ENCODE measurements around the gene UBE2R2. TPM values are rescaled to one million over a fixed set of nuclear protein-coding genes. Genes with fewer than 3 reads are reported as not detected.

UBE2R2 gene
- total and polyA plus RNA-seq, 2 donors (not counting 3 experiments of a cell fraction or from before 2014, with no cell fraction given): 23.9 to 54.3 TPM

DNA sequence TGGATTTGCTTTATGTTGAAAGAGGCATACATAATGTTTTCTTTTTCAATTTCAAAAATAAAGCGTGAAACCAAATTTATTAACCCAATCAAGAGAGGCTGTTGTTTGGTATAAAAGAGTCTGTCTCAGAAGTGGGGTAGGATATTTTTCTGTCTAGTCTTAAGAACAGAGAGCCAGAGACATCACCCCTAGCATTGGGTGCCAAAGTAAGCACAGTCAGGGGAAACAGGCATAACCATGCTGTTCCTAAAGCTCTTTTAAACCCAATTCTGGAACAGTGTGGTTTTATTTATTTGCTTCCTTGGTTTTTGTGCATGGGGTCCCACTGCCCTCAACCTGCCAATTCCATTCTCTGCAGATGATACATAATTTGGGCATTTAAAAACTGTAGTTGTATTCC is 88.2 kb downstream of the UBE2R2 start:
- Histone ChIP-seq H3K9ac (replicated peaks; ENCODE audit: extremely low read depth, insufficient read depth, low read length) (no peak overlapping the region), H3K27ac (ENCODE audit: insufficient read depth, low read depth, low read length) (no peak overlapping the region), H3K27me3 (ENCODE audit: control insufficient read depth in 2 of 2, insufficient read depth in 2 of 2, low read length in 2 of 2) (no peaks in the 10 kb centered on the region), H3K4me2 (ENCODE audit: insufficient read depth, low read length) (no peak overlapping the region), H3K36me3 (ENCODE audit: control insufficient read depth in 2 of 2, extremely low read depth in 1 of 2, insufficient read depth in 2 of 2, low read length in 2 of 2) (peaks cover 3 to 9% of the 10 kb centered on the region in 2 experiments), H2AFZ (ENCODE audit: low read depth, low read length) (no peak overlapping the region), H3K79me2 (ENCODE audit: control insufficient read depth, insufficient read depth, low read length) (peaks cover 75% of the 10 kb centered on the region), H3K9me1 (replicated peaks; ENCODE audit: control insufficient read depth, extremely low read depth, insufficient read depth, low read length) (no peaks in the 10 kb centered on the region), H3K4me1 (ENCODE audit: control insufficient read depth, extremely low read depth, insufficient read depth, low read length) (no peaks in the 10 kb centered on the region), H3K4me3 (replicated peaks in 1 of 3; ENCODE audit: insufficient read depth in 1 of 3, low read depth in 1 of 3, low read length in 3 of 3) (no peak overlapping the region), H4K20me1 (replicated peaks; ENCODE audit: control insufficient read depth, extremely low read depth, insufficient read depth, low read length) (peaks cover 10% of the 10 kb centered on the region), H3K9me3 (replicated peaks; ENCODE audit: control insufficient read depth, insufficient read depth, low read length) (no peaks in the 10 kb centered on the region)
- dilution Hi-C loops (cut with MboI; ENCODE audit: extremely low pct_ligation_motif_present, low sequenced_read_pairs): no loop called here
- DNase-seq (ENCODE audit: low read depth, low spot score) (no peak), FAIRE-seq (no peak)
- CTCF ChIA-PET: interaction anchor here (0.6 to 3.1 kb wide), 4 partner anchors 10 to 91 kb away, joined by 3 to 16 read pairs (median 3); no protein-coding TSS in a partner anchor
- TF ChIP-seq POLR2A (IDR thresholded peaks at IDR 0.05; ENCODE audit: low read depth, low read length) (no peak), MYC (IDR thresholded peaks at IDR 0.05; ENCODE audit: low read depth, low read length) (no peak), FOS (IDR thresholded peaks at IDR 0.05; ENCODE audit: borderline replicate concordance, insufficient read depth, low read length) (no peak), GATA2 (IDR thresholded peaks at IDR 0.05; ENCODE audit: insufficient read depth, insufficient read length, low read depth, low read length) (no peak), EZH2 (IDR thresholded peaks at IDR 0.05; ENCODE audit: borderline replicate concordance, low read depth, low read length, severe bottlenecking) (no peak)
- TF ChIP-seq, protein P1, sequence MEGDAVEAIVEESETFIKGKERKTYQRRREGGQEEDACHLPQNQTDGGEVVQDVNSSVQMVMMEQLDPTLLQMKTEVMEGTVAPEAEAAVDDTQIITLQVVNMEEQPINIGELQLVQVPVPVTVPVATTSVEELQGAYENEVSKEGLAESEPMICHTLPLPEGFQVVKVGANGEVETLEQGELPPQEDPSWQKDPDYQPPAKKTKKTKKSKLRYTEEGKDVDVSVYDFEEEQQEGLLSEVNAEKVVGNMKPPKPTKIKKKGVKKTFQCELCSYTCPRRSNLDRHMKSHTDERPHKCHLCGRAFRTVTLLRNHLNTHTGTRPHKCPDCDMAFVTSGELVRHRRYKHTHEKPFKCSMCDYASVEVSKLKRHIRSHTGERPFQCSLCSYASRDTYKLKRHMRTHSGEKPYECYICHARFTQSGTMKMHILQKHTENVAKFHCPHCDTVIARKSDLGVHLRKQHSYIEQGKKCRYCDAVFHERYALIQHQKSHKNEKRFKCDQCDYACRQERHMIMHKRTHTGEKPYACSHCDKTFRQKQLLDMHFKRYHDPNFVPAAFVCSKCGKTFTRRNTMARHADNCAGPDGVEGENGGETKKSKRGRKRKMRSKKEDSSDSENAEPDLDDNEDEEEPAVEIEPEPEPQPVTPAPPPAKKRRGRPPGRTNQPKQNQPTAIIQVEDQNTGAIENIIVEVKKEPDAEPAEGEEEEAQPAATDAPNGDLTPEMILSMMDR (IDR thresholded peaks at IDR 0.05; ENCODE audit: extremely low read depth in 1 of 2, insufficient read depth in 1 of 2, low read depth in 1 of 2, low read length in 2 of 2): no peak
- TF ChIP-seq, protein P2, sequence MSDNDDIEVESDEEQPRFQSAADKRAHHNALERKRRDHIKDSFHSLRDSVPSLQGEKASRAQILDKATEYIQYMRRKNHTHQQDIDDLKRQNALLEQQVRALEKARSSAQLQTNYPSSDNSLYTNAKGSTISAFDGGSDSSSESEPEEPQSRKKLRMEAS (IDR thresholded peaks at IDR 0.05; ENCODE audit: insufficient read depth, insufficient read length): no peak
- no TSS peak for BruUV-seq (replicated peaks)
- intact Hi-C loops (cut with micrococcal nuclease): loop anchor here (5.0 kb wide), 1 partner anchor 93 kb away; no protein-coding TSS in a partner anchor
- POLR2A ChIA-PET: no interaction called here
